Activated CD4-positive, alpha-beta T cell treated with anti-CD3 and anti-CD28 coated beads, Interleukin-10, Interleukin-2, amounts not matched to agents 100 ng/mL and 50 ng/mL, durations not matched to agents 16 hours and 8 hours (primary cell): ENCODE data around the gene ADAMTS1.
A peak's percentile ranks its signal among the peaks of the same experiment; 100 is the strongest.
"Not testable (repeated sequence)": the region's sequence is repeated elsewhere in the genome, so short reads cannot be mapped to it uniquely, and the experiment has no call there.

Source experiments
- DNase-seq: peaks from one replicate; pipeline ENCODE4 v3.0.0-alpha.2; 2020

ADAMTS1 gene

DNA sequence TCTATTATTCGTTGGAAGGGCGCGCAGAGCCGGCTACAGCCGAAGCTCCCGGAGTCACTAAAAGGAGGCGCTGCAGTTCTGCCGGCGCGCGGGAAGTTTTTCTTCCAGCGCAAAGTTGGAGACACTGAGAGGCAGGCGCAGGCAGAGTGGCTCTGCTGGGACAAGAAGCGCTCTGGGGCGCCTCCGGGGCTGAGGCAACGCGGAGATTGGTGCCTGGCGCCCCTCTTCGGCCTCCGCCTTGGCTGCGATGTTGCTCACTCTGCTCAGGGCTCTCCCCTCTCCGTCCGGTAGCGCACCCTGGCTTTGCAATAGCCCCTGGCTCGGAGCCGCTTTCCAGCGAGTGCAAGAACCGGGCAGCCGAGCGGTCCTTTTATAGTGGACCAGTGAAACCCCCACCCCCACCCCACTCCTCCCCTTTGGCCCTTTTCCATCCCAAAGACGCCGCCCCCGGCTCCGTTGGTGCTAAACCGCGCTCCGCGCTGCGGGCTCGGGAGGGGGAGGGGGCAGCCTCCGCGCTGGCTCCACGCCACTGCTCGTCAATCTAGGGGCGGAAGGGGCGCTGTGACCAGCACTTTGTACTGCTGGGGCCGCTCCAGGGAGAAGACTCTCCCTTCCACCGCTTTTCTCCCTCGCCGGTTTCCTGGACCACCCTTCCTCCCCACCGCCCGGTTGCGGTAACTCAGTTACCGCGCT lies at the start of gene ADAMTS1:
TSS of gene ADAMTS1 (minus strand) at position 344 of the 693 bp plus-strand sequence. CDS start 455 bp downstream, outside the sequence.
- DNase-seq, result peak; percentile 13

DNA sequence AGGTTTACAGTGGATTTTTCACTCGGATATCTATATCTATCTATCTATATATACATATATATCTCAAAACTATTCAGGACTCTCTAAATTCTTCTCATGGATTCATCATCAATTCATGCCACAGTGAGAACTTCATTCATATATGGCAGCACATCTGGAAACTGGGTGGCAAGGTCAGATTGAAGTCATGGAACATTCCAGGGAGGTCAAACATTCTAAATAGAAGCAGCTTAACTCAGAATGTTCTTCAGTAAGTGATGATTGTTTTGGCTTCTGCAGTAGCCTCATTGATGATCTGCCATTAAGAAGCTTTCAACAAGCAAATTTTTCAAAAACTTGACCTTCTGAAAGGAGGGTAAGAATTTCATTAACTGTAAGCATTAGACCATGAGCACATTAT lies 46.9 kb upstream of the ADAMTS1 start:
- no peak for DNase-seq

DNA sequence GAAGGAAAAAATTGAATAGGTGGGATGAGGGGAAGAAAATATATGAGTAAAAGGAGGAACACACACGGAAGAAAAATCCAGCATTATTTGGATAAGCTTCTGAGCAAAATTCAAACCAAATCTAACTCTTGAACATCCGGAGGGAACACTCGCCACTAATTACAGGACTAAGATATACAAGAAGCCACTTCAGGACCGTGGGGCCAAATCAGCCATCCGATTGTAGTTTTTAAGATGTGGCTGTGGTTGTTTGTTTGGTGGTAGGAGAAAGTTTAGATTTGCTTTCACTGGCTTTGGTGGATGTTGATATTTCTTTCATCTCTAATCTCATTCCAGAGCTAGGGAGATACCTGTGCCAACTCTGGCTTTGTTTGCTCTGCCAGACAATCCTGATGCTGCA lies 43.7 kb upstream of the ADAMTS1 start:
- no peak for DNase-seq

DNA sequence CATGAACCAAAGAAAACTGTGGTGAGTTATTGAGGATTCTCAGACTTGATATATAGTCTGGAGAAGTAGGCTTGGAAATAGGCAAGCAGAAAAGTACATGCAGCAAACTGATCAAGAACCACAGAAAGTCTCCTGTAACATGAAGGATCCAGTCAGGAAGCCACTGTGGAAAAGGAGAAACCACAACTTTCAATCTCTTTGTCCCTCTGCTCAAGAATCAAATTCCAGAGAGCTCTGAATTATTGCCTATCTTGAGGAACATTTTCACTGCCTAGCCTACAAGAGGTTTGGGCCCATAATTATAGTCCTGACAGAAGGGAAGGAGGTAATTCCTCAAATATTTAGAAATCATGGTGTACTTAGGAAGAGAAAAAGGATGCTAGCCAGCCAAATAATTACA lies 43.0 kb upstream of the ADAMTS1 start:
- DNase-seq, result no peak

DNA sequence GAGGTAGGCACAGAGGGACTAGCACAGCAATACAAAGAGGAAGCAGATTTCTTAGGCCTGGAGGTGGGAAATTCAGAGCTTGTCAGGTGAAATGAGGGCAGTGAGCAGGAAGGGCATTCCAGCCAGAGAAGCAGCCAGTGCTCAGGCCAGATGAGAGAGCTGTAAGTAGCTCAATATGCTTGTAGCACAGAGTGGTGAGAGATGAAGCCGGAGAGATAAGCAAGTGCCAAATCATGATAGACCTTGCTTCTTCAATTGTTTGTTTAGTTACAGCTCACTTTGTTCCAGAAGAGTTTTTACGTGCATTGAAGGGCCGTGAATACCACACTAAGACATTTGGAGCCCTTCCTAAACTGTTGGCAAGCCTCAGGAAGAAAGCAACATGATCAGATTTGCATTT lies 42.0 kb upstream of the ADAMTS1 start:
- no peak for DNase-seq

DNA sequence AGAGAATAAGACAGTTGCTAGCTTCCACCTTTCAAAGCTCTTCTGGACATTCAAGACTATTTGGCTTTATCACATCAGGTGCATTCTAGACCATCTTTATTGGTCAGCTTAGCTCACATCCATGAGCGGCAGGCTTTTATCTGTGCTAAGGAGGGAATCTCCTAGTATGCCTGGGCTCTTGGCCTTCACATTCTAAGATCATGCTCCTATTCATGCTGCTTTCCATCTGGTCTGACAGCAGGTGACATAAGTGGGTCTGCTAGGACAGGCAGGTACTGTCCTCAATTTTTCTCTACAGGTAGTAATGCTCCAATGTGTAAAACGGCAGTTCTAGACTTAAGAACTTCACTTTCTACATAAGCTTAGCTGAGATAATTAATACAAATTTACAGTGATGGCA lies 39.2 kb upstream of the ADAMTS1 start:
- DNase-seq, result no peak

DNA sequence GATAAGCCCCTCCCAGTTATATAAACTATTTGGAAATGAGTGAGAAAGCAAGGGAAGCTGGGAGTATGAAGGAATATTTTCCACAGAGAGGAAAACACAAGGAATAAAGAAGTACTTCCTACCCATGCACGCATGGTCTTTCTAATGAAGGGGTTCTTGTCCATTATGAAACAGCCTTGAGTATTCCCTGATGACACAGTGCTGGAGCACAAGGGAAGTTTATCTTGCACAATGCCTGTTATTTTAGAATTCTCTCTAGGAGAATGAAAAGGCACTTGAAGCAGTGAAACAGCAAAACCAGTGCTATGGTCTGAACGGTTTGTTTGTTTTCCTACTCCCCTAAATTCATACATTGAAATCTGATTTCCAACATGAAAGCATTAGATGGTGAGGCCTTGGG lies 38.6 kb upstream of the ADAMTS1 start:
- no peak for DNase-seq

DNA sequence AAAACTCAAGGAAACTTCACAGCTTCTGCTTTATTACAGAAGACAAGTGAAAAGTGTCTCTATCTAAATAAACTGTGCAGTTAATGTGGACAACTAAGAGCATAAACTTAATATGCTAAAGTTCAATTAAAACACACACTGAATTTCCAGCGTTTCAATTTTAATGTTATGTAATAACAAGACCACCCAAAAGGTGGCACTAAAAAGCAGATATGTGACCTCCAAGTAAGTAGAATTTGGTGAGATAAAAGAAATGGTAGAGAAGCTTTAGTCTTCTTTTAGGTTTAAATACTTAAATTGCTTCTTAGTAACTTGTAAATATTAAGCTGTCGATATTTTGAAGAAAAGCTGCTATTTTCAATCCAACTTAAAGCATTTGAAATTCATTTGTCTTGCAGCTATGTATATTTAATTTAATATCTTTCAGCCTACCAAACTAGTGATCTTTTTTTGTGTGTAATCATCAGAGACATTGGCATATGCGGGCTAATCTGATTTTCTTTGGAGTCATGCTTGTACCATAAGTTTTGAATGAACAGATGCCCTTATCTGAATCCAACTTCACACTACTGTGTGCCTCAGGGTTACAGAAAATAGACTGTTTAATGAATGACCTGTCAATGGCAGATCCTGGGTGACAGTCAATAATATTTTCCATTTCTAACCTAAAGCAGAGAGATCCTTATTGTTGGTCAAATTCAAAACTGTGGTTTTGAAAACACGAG lies 36.5 kb upstream of the ADAMTS1 start:
- DNase-seq, result peak; percentile 1

DNA sequence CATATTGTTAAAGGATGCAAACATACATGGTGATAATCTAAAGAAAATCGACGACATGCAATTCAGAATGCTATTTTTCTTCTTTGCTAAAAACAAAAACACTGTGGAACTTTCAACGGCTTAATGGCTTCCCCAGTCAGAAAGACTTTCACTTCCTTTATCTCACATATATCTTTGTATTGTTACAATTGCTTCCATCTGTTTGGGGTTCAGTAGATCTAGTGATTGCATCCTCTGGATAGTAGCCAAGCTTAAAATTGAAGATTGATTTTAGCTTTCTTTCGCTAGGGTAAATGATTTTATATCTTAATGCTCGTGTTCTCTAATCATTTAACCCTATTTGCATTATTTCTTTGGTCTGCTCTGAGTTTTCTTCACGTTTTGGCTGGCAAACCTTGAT lies 31.8 kb upstream of the ADAMTS1 start:
- DNase-seq, result no peak

DNA sequence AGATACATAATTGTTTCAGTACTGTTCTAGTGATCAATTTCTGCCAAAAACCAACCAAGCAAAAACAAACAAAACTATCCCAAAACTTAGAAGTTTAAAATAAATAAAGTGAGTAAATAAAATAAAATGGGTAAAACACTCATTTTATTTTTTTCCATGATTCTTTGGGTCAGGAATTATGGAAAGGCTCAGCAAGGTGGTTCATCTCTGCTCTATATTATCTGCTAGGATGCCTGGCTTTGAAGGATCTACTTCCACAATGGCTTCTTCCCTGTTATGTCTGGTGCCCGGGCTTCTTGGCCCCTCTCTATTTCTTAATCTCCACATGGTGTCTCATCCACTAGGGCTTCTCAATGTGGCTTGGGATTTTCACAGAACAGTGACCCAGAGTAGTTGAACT lies 29.1 kb upstream of the ADAMTS1 start:
- no peak for DNase-seq

DNA sequence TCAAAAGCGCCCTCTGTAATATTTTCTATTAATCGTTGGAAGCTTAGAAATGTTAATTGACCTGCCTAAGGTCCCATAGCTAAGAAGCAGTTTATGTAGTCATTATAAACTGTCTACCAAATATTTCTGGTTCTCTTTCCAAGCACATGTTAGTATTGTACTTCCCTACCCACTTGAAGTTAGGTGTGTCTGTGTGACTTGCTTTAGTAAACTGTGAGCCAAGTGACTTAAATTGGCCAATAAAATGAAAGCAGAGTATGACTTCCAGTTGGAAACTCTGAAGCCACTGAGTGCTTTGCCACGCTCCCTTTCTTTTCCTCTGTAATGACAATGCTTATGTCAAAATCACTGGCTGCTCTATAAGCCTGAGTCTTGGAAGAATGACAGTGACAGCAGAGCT lies 20.6 kb upstream of the ADAMTS1 start:
- no peak for DNase-seq

DNA sequence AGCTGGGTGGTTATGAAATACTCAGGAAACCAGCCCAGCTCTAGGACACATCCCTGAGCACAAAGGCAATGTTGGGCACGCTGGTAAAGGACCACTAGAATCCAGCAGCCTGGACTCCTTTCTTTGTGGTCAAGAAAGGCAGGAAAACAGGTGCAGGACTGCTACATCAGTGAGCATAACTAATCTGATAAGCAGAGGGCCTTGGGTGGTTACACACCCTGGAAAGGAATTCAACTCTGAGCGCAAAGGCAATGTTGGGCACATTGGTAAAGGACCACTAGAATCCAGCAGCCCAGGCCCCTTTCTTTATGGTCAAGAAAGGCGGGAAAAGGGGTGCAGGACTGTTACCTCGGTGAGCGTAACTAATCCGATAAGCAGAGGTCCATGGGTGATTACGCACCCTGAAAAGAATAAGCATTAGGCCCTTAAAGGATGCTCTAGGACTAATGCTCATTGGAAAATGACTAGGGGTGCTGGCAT lies 11.7 kb upstream of the ADAMTS1 start:
- not testable (repeated sequence) for DNase-seq

DNA sequence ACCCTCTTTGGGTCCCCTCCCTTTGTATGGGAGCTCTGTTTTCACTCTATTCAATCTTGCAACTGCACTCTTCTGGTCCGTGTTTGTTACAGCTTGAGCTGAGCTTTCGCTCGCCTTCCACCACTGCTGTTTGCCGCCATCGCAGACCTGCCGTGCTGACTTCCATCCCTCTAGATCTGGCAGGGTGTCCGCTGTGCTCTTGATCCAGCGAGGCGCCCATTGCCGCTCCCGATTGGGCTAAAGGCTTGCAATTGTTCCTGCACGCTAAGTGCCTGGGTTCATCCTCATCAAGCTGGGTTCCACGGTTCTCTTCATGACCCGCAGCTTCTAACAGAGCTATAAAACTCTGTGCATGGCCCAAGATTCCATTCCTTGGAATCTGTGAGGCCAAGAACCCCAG lies 9.5 kb upstream of the ADAMTS1 start:
- not testable (repeated sequence) for DNase-seq

DNA sequence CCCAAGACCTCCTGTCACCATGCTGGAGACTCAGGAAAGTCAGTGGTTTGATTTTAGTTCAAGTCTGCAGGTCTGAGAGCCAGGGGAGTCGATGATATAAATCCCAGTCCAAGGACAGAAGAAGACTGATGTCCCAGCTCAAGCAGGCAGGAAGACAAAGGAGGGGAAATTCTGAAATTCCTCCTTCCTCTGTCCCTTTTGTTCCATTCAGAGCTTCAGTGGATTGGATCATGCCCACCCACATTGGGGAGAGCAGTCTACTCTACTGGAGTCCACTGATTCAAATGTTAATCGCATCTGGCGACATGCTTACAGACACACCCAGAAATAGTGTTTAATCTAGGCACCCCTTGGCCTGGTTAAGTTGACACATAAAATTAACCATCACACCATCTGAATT lies 7.2 kb upstream of the ADAMTS1 start:
- no peak for DNase-seq

DNA sequence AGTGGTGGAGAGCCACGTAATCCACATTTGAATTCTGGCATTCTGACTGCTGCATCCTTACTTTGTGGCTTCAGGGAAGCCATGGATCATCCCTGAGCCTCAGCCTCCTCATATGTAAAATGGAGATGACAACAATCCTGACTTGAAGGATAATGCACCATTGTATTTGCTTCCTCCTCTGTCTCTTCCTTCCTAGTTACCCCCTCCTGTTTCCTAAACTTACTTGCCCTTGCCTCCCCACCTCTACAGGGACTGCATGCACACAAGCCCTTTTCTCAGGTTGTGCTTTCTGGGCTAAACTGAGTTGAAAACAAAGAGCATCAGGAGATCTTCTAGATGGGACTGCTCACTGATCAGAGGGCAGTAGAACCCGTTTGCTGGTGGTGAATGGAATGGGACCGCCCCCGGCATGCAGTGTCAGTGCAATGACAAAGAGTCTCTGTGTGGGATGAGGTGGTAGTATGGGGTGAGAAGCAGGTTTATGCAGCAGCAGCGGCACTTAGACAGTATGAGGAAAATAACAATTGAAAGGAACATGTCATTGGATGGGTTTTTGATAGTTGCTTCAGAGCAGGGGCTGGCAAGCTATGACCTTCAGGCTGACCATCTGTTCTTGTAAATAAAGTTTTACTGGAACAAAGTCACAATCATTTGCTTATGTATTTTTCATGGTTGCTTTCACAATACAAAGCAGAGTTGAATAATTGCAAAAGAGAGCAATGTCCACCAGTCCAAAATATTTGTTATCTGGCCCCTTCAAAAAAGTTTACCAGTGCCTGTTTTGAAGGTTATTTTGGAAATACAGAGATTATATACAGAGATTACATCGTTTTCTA lies 6.1 kb upstream of the ADAMTS1 start:
- no peak for DNase-seq

DNA sequence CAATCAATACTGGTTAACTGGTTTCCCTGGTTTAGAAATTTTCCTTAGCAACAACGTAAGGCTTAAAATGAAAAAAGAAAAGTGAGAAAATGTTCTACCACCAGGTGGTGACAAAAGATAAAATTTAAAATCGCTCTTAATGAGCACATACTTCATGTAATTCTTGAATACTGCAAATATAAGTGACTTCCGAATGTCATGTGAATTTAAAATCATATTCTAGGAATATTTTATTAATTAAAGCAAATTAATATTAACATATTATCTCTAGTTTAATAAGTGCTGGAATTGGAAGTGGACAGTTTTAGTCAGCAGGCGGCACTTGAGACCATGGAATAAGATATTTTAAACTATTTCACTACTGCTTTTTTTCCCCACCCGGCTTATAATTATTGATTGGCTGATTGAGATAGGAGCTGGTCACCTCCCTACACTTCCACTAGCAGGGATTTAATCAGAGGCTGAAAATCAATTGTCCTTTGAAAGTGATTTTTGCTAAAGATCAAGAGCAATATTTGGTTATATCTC lies 5.0 kb upstream of the ADAMTS1 start:
- DNase-seq, result peak; percentile 20

DNA sequence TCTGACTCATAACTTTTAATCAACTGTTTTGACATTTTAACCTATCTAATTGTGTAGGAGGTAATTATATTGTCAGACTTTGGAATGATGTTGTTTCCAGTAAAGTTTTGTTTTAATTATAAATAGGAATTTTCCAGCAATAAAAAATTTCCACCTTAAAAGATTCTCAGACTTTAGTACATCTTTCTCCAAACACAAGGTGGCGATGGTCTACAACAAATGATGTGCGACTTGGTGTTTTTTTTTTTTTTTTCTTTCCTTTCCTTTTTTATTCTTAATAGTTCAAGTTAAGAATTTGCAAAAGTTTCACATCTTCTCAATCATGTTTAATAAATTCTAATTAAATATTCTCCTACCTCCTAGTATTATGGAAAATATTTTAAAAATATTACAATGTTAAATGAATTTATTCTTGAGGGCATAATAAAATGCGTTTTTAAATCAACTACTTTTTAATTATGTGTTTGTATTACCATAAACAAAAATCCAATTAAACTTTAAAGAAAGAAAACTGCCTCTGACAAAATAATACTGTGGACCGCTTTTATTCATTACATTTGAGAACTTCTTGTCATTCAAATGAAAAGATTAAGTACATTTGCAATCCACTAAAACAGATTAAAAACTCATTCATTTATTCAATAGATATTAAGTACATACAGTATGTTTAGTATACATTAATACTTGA lies 4.4 kb upstream of the ADAMTS1 start:
- peak; percentile 24 for DNase-seq

DNA sequence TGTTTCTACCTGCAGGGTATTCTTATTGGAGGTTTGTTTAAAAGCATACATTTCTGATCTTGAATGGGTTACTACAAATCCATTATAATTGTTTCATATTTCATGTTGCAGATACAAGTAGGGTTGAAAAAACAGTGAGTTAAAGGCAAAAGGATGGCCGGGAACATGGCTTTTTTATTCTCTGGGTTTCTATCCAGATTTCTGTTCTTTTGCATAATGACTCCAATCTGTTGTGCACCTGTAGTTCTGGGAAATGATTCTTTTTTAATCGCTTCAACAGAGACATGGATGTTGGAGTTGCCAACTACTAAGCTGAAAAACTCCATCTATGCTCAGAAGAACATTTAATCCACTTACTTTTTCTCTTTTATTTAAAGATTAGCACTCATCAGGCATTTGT lies 2.7 kb upstream of the ADAMTS1 start:
- DNase-seq, result no peak

DNA sequence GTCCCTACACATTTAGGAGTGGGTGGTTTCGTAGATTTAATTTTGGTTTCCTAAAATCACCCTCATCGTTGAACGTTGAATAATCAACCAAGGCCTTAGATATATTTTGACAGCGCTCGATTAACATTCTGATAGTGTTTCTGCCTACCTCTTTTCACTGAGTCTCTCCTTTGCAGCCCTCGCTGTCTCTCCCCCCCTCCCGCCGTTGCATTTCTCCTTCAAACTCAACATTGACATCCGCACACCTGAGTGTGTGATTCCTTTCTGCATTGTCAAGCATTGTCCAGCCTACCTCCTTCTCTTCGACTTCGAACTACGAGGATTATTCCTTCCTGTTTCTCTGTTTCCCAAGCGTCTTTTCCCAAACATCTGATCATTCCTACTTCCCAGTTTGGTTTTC lies 1.8 kb upstream of the ADAMTS1 start:
- DNase-seq, result no peak

DNA sequence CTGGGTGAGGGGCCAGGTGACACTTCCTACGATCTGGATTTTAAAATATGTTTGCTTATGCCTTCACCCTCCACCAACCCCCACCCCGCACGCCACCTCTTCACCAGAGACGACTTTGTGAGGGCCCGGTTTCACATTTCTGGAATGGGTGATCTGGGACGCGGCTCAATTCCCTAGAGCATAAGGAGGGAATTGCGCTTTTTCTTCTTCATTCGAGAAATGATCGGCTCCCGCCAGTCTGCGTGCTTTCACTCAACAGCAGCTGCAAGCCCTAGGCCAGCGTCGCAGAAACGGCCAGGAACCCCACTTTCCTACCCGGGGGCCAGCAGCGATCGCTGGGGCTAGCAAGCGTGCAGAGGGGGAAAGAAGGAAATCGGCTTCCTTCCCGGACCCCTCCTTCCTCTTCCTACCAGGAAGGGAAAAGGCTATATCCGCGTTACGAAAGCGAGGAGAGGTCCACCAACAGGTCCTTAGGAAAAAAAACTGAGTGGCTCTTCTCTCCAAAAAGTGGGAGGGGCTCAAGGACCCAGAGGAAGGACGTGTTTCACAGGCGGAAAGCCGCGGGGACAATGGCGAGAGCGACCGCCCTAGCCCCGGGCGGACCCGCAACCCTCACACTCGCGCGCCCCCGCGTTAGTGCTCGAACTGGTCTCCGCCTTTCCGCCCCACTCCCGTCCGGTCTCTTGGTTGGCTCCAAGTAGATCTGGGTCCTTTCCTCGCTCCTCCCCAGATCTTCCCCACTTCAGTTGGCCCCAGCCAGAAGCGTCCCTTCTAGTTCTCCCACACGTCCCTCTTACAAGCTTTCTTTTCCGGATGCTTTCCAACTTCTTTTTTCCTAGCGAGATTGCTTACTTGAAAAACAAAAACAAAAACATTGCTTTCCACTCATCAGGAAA lies 1.1 kb upstream of the ADAMTS1 start:
- DNase-seq, result no peak

DNA sequence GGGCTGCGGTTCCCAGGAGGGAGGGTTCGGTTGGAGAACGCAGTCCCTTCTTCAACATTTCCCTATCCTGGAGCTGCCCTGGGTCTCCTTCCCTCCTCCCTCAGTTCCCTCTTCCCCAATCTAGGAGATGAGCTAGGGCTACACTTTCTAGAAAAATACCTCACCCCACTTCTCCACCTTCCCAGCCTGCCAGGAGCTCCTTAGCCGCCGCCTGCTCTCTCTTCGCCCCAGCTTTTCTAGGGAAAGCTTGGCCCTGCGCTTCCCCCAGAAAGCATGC lies 488 bp upstream of the ADAMTS1 start:
- no peak for DNase-seq
